GM06990 (cell line): Measurements from ENCODE around the gene WLS.
A peak's percentile ranks its signal among the peaks of the same experiment; 100 is the strongest.

ENCODE experiments used
- DNase-seq: peaks from one replicate; pipeline ENCODE4 v3.0.0-alpha.2; 2011; ENCODE audit not compliant: insufficient read length; ENCODE audit errors: extremely low read depth
- H3K27me3 ChIP-seq: replicated peaks from 2 replicates; pipeline ENCODE4 v1.6.0; 2011; ENCODE audit warnings: low read length; ENCODE audit not compliant: control insufficient read depth, insufficient read depth
- H3K36me3 ChIP-seq: 2 replicates; pipeline ENCODE4 v1.5.1; 2011; ENCODE audit warnings: low read length; ENCODE audit not compliant: control insufficient read depth, insufficient read depth
- H3K4me3 ChIP-seq: replicated peaks from 2 replicates; pipeline ENCODE4 v1.5.1; 2011; ENCODE audit warnings: low read depth, mild to moderate bottlenecking, control low read depth, low read length
- TF ChIP-seq, protein P1 (sequence below): IDR thresholded peaks from 2 replicates; pipeline ENCODE4 v1.5.1; 2011; ENCODE audit warnings: low read length, control low read depth, mild to moderate bottlenecking, inconsistent platforms; ENCODE audit not compliant: insufficient read depth, poor library complexity, severe bottlenecking

WLS gene

DNA sequence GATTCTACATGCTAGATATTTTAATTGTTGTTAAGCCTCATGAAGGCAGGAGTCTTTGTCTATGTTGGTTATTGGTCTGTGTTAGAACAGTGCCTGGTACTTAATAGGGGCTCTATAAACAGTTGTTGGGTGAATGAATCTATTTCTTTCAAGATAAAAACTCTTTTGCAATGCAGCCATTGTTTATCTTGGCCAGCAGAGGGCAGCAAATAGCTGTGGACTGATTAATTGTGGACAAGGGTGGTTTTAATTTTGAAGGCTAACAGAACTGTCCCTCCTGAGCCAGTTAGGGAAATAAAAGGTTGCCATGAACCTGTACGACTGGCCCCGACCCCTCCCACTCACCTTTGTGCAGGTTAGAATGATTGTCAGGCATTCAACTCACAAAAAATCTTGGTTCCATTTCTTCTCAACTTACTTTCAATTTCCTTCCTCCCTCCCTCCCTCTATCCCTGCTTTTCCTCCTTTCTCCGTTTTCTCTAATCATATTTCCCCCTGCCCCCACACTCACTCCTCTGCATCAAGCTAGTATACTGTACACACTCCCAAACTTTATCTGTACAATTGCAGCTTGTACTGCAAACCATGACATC is 115.6 kb downstream of the WLS start:
- Histone ChIP-seq H3K27me3 (no peaks in the 10 kb centered on the region), H3K36me3 (no peaks in the 10 kb centered on the region), H3K4me3 (no peak overlapping the region)
- DNase-seq, result no peak
- TF ChIP-seq, protein P1, sequence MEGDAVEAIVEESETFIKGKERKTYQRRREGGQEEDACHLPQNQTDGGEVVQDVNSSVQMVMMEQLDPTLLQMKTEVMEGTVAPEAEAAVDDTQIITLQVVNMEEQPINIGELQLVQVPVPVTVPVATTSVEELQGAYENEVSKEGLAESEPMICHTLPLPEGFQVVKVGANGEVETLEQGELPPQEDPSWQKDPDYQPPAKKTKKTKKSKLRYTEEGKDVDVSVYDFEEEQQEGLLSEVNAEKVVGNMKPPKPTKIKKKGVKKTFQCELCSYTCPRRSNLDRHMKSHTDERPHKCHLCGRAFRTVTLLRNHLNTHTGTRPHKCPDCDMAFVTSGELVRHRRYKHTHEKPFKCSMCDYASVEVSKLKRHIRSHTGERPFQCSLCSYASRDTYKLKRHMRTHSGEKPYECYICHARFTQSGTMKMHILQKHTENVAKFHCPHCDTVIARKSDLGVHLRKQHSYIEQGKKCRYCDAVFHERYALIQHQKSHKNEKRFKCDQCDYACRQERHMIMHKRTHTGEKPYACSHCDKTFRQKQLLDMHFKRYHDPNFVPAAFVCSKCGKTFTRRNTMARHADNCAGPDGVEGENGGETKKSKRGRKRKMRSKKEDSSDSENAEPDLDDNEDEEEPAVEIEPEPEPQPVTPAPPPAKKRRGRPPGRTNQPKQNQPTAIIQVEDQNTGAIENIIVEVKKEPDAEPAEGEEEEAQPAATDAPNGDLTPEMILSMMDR, result peak; percentile 71

DNA sequence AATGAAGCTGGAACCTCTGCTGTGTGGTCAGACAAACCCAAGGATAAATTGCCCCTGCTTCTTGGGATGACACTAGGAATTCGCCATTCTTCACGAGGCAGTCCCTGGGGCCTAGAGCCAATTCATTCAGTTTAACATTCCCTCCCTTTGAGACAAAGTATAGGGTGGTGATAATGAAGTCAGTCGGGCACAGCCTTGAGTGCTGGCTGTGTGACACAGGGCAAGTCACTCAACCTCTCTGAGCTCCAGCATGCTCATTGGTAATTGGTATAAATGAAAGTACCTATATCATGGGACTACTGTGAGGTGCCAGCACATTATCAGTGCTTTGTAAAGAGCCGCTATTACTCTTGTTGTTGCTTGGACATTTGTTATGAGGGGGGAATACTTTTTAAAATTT is 117.0 kb downstream of the WLS start:
- Histone ChIP-seq H3K4me3 (no peak overlapping the region), H3K36me3 (no peaks in the 10 kb centered on the region), H3K27me3 (no peaks in the 10 kb centered on the region)
- TF ChIP-seq, protein P1, result no peak
- no peak for DNase-seq

DNA sequence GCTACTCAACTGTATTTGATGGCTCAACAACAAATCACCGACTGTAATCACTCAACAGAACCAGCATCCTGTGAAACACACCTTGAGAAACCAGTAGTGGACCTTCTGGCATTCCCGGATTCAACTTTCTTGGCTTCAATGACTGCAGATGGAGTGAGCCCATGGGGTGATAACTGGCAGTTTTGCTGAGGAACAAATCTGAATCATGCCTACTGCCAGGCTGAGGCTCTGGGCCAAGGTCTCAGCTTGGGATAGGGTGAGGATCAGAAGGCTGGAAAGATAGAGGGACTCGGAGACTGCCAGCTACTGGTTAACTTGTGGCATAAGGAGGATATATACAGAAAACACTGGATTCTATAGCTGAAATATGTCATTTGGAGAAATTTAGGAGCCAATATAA is 118.4 kb downstream of the WLS start:
- TF ChIP-seq, protein P1, result no peak
- no peaks in the 10 kb centered on the region for H3K36me3 ChIP-seq
- no peak overlapping the region for H3K4me3 ChIP-seq
- no peaks in the 10 kb centered on the region for H3K27me3 ChIP-seq
- DNase-seq, result no peak

DNA sequence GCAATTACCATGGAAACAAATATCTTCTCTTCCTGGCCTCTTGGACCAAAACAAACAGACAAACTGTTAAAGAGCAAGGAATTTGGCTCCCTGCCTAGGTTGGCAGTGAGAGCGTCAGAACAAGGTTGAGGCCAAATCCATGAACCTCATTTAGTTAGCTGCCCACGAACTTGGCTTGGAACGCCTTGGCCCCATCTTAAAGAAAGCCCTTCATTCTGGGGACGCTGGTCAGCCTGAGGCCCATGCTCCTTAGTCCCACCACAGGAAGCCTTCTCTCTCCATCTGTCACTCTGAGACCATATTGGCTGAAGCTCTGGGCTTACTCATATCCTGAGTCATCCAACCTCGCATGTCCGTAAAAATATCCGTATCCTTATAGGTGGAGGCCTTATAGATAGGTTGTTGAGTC is 119.5 kb downstream of the WLS start:
- Histone ChIP-seq H3K27me3 (no peaks in the 10 kb centered on the region), H3K4me3 (no peak overlapping the region), H3K36me3 (no peaks in the 10 kb centered on the region)
- DNase-seq, result no peak
- TF ChIP-seq, protein P1, result no peak

DNA sequence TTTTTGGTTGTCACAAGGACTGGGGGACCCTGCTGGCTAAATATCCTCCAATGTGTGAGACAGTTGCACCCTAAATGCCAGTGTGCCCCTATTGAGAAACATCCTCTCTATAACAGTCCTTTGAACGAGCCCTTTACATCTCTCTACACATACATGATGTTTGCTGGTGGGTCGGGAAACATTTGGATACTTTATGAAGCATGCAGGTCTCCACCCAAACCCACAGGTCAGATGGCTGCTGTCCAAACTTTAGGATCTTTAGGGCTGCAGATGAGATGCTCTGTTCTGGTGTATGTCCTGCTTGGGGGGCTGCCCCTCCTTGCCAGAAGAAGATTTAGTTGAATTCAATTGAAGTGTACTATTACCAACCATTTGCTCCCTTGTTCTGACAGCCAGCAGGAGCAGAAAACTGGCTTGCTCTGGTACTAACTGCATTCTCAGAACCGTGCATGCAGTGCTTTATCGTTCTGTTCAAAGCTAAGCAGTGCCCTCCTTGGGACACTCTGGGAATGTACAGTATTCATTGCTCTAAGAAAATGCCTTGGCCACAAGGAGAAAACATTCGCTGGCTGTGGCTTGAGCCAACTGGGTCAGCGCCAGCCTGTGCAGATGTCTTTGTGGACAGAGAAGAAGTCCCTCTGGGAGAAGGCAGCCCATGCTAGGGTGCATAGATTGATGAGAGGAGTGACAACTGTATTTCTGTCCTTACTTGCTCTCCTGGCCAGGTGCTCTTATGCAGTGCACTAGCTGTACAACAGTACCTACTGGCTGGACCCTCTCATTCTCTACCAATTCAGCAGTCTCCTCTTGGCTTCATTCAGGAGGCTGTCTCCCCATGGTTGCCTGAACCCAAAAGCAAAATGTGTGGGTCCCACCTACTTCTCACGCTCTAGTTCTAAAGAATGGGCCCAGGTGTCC is 120.5 kb downstream of the WLS start:
- Histone ChIP-seq H3K27me3 (no peaks in the 10 kb centered on the region), H3K4me3 (no peak overlapping the region), H3K36me3 (no peaks in the 10 kb centered on the region)
- TF ChIP-seq, protein P1, result no peak
- DNase-seq, result no peak
